Subcutaneous adipose tissue (tissue), 4 donors: Measurements from ENCODE around the gene DUSP12. TPM values are rescaled to one million over a fixed set of nuclear protein-coding genes. Genes with fewer than 3 reads are reported as not detected.

Source experiments
- small RNA-seq: library from RNA; depleted of rRNA; stranded (forward); fragments of <200 nt; gene quantifications from one replicate; pipeline ENCODE3, GENCODE V24; 2016
- total RNA-seq, 4 donors: library from RNA; depleted of rRNA; stranded (reverse); fragments of >200 nt; gene quantifications; one replicate each; pipeline ENCODE4 v1.1.0, GENCODE V29; 2016

DUSP12 gene
- total RNA-seq, 4 donors from 2014 or later: 19.4 to 36.0 (median 27.1) TPM

Small RNA genes lying within 50 kb of the gene (small RNA-seq; reads per million reads assigned to genes)
- not detected for gene RN7SL466P

Other genes starting within 250 kb of the DUSP12 start
- 100 to 1,000 TPM in 2 of 4 donors, 10 to 100 TPM in 2; 76.6 to 266 (median 102) TPM for gene FCGR2A, start 244.3 kb upstream of the DUSP12 start, total RNA-seq
- gene HSPA6, start 225.2 kb upstream of the DUSP12 start, total RNA-seq: 10 to 100 TPM in 1 of 4 donors, 1 to 10 TPM in 3; 3.6 to 10.2 (median 6.1) TPM
- 100 to 1,000 TPM in 1 of 4 donors, 10 to 100 TPM in 3; 11.7 to 155 (median 20.3) TPM for gene FCGR3A, start 200.0 kb upstream of the DUSP12 start, total RNA-seq
- 10 to 100 TPM in 1 of 4 donors, 1 to 10 TPM in 2, under 1 TPM in 1; 0.66 to 17.3 (median 1.8) TPM for gene FCGR3B, start 118.6 kb upstream of the DUSP12 start, total RNA-seq
- gene FCGR2B, start 86.6 kb upstream of the DUSP12 start, total RNA-seq: 100 to 1,000 TPM in 2 of 4 donors, 10 to 100 TPM in 2; 35.0 to 141 (median 102) TPM
- gene FCRLA, start 42.6 kb upstream of the DUSP12 start, total RNA-seq: 1 to 10 TPM in 1 of 4 donors, not detected in 3; 1.5 TPM
- 1 to 10 TPM in 1 of 4 donors, under 1 TPM in 2, not detected in 1; 0.49 to 1.5 (median 0.66) TPM for gene FCRLB, start 28.2 kb upstream of the DUSP12 start, total RNA-seq
- gene ATF6, start 16.5 kb downstream of the DUSP12 start, total RNA-seq: 10 to 100 TPM; 22.0 to 48.9 (median 30.4) TPM